Measurements from ENCODE around the gene OTOF. TPM values are rescaled to one million over a fixed set of nuclear protein-coding genes. Genes with fewer than 3 reads are reported as not detected.

OTOF gene
- total RNA-seq, 1 donor from 2014 or later, result 0.36 TPM

DNA sequence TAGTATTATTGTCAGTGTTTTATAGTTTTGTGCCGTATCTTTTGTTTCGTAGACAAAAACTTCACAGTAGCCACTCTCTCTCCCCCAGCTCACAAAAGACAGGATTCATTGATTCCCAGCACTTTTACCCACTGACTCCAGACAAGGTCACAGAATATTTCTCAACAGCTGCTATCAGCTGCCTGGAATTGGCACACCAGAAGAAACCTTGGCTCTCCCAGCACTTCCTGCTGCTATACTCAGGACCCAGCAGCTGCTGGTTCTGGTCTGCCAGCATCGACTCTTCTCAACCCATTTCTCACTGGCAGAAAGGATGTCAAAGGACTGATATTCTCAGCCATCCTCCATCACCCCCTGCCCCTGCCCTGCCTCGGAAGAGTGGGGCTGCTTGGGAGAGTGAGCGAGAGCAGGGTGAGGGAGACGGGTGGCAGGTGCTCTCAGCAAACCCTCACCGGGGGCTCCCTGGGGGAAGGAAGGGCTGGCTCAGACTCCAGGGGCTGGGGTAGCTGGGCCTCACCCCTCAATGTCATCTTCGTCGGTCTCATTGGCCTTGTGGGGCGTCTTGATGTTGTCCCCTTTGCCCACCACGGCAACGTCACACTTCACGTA, 6.1 kb upstream of the OTOF start:
- peaks cover 14% of the 10 kb centered on the region for H3K27me3 Mint-ChIP-seq (ENCODE audit: insufficient read depth, low read depth)

DNA sequence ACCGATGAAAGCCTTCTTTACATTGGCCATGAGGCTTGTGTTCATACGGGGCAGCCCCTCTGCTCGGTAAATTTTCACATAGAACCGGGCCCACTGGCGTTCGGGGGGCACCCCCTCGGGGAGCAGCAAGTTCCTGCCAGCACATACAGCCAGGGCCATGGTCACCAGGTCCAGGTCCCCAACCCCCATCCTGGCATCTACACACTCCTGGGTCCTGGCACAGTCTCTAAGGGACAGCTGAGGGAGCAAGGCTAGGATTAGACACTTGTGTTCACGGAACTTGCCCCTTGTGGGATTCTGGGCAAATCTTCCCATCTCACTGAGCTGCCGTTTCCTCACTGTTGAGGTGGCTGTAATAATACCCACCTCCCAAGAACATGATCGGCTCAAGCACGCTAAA, 5.6 kb upstream of the OTOF start:
- Mint-ChIP-seq H3K27me3 (ENCODE audit: insufficient read depth, low read depth) (peaks cover 14% of the 10 kb centered on the region), H3K27ac (no peak overlapping the region)

More for the DNA sequence above, 6.1 kb upstream of the OTOF start:
- no peaks in the 10 kb centered on the region for H3K9me3 Mint-ChIP-seq
- H3K9me3 ChIP-seq (ENCODE audit: low read depth), result no peaks in the 10 kb centered on the region
- H3F3A ChIP-seq (ENCODE audit: low read depth), result no peaks in the 10 kb centered on the region
- no peaks in the 10 kb centered on the region for H3K36me3 ChIP-seq
- H3K27ac ChIP-seq, result no peak overlapping the region
- H3K9ac ChIP-seq, result no peak overlapping the region
- H3K79me2 ChIP-seq (ENCODE audit: low read depth), result no peaks in the 10 kb centered on the region
- no peaks in the 10 kb centered on the region for H3K4me1 ChIP-seq
- H3K4me2 ChIP-seq, result no peak overlapping the region
- no peak for TF ChIP-seq EZH2 (IDR thresholded peaks at IDR 0.05)
- no peak for TF ChIP-seq EZH2phosphoT487 (IDR thresholded peaks at IDR 0.05)
- TF ChIP-seq, protein P1, sequence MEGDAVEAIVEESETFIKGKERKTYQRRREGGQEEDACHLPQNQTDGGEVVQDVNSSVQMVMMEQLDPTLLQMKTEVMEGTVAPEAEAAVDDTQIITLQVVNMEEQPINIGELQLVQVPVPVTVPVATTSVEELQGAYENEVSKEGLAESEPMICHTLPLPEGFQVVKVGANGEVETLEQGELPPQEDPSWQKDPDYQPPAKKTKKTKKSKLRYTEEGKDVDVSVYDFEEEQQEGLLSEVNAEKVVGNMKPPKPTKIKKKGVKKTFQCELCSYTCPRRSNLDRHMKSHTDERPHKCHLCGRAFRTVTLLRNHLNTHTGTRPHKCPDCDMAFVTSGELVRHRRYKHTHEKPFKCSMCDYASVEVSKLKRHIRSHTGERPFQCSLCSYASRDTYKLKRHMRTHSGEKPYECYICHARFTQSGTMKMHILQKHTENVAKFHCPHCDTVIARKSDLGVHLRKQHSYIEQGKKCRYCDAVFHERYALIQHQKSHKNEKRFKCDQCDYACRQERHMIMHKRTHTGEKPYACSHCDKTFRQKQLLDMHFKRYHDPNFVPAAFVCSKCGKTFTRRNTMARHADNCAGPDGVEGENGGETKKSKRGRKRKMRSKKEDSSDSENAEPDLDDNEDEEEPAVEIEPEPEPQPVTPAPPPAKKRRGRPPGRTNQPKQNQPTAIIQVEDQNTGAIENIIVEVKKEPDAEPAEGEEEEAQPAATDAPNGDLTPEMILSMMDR (IDR thresholded peaks at IDR 0.05), result no peak
- no peaks in the 10 kb centered on the region for H3K27me3 ChIP-seq
- H3K4me1 Mint-ChIP-seq, result peaks cover 10% of the 10 kb centered on the region
- no peak overlapping the region for H3K4me3 ChIP-seq
- H4K20me1 ChIP-seq (ENCODE audit: low read depth), result no peaks in the 10 kb centered on the region
- H3K36me3 Mint-ChIP-seq, result no peaks in the 10 kb centered on the region
- peak overlapping the region; percentile 10 for H3K27ac Mint-ChIP-seq
- DNase-seq (ENCODE audit: low spot score), result no peak
- no peak overlapping the region for H2AFZ ChIP-seq (replicated peaks)
- no peak overlapping the region for H3K4me3 Mint-ChIP-seq

DNA sequence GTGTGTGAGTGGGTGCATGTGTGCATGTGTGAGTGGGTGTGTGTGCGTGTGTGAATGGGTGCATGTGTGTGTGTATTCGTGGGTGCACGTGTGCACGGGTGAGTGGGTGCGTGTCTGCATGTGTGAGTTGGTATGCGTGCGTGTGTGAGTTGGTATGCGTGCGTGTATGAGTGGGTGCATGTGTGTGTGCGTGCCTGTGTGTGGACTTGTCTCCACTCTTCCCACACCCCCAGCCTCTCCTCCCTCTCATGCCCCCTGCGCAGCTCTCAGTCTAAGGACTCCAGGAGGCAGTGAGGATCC, 5.1 kb upstream of the OTOF start:
- Histone ChIP-seq H3K79me2 (ENCODE audit: low read depth) (no peaks in the 10 kb centered on the region), H3F3A (ENCODE audit: low read depth) (no peaks in the 10 kb centered on the region), H4K20me1 (ENCODE audit: low read depth) (no peaks in the 10 kb centered on the region), H3K9ac (no peak overlapping the region), H3K9me3 (ENCODE audit: low read depth) (no peaks in the 10 kb centered on the region), H3K27ac (no peak overlapping the region), H3K4me1 (peaks cover 2% of the 10 kb centered on the region), H3K4me2 (no peak overlapping the region), H3K4me3 (no peak overlapping the region), H2AFZ (replicated peaks) (no peak overlapping the region), H3K27me3 (no peaks in the 10 kb centered on the region), H3K36me3 (no peaks in the 10 kb centered on the region)
- Mint-ChIP-seq H3K4me3 (peak overlapping the region; percentile 47), H3K27me3 (ENCODE audit: insufficient read depth, low read depth) (peaks cover 14% of the 10 kb centered on the region), H3K36me3 (no peaks in the 10 kb centered on the region), H3K27ac (peak overlapping the region; percentile 74), H3K9me3 (no peaks in the 10 kb centered on the region), H3K4me1 (peaks cover 10% of the 10 kb centered on the region)
- TF ChIP-seq EZH2phosphoT487 (IDR thresholded peaks at IDR 0.05) (no peak), EZH2 (IDR thresholded peaks at IDR 0.05) (no peak)
- TF ChIP-seq, protein P1 (IDR thresholded peaks at IDR 0.05), result no peak
- DNase-seq (ENCODE audit: low spot score), result no peak

More for the DNA sequence above, 5.6 kb upstream of the OTOF start:
- Mint-ChIP-seq H3K4me3 (no peak overlapping the region), H3K36me3 (no peaks in the 10 kb centered on the region), H3K9me3 (no peaks in the 10 kb centered on the region), H3K4me1 (peaks cover 10% of the 10 kb centered on the region)
- H3K27ac ChIP-seq, result no peak overlapping the region
- H3F3A ChIP-seq (ENCODE audit: low read depth), result no peaks in the 10 kb centered on the region
- no peak overlapping the region for H3K4me3 ChIP-seq
- H2AFZ ChIP-seq (replicated peaks), result no peak overlapping the region
- H3K27me3 ChIP-seq, result no peaks in the 10 kb centered on the region
- no peak overlapping the region for H3K4me2 ChIP-seq
- H3K79me2 ChIP-seq (ENCODE audit: low read depth), result no peaks in the 10 kb centered on the region
- TF ChIP-seq EZH2 (IDR thresholded peaks at IDR 0.05), result no peak
- TF ChIP-seq, protein P1 (IDR thresholded peaks at IDR 0.05), result no peak
- TF ChIP-seq EZH2phosphoT487 (IDR thresholded peaks at IDR 0.05), result no peak
- no peaks in the 10 kb centered on the region for H4K20me1 ChIP-seq (ENCODE audit: low read depth)
- H3K4me1 ChIP-seq, result no peaks in the 10 kb centered on the region
- H3K9ac ChIP-seq, result no peak overlapping the region
- no peak for DNase-seq (ENCODE audit: low spot score)
- H3K9me3 ChIP-seq (ENCODE audit: low read depth), result no peaks in the 10 kb centered on the region
- no peaks in the 10 kb centered on the region for H3K36me3 ChIP-seq

Data from neural progenitor cell (in vitro differentiated cells).